ENCODE data around the gene ITPRIP. TPM values are rescaled to one million over a fixed set of nuclear protein-coding genes. Genes with fewer than 3 reads are reported as not detected.
A peak's percentile ranks its signal among the peaks of the same experiment; 100 is the strongest.

ITPRIP gene
- total and polyA plus RNA-seq, 2 of the 8 experiments (the other 6 are each of a cell fraction or from before 2014, with no cell fraction given) = 15.3 to 16.9 TPM

- Histone ChIP-seq H3K4me3 (ENCODE audit: extremely low read depth in 1 of 4, insufficient read depth in 2 of 4, low read depth in 3 of 4, low read length in 4 of 4) (no peak overlapping the region), H2BK5ac (ENCODE audit: low read depth, low read length) (no peak overlapping the region), H2AFZ (ENCODE audit: low read length) (no peak overlapping the region), H3K18ac (ENCODE audit: extremely low read depth, low read length) (no peak overlapping the region), H3K79me2 (ENCODE audit: control insufficient read depth in 1 of 2, insufficient read depth in 2 of 2, low read length in 2 of 2) (no peaks in the 10 kb centered on the region), H3K27ac (ENCODE audit: low read depth, low read length) (no peak overlapping the region), H3K56ac (replicated peaks; ENCODE audit: insufficient read length, low read depth, low read length) (no peak overlapping the region), H4K8ac (ENCODE audit: extremely low read depth, insufficient read depth, low read length) (no peak overlapping the region), H3K23ac (ENCODE audit: insufficient read length) (no peak overlapping the region), H3K4ac (replicated peaks; ENCODE audit: insufficient read length, low read depth, low read length) (no peak overlapping the region), H3K14ac (ENCODE audit: insufficient read length) (no peak overlapping the region), H2BK15ac (ENCODE audit: low read length) (no peak overlapping the region), H3K4me2 (ENCODE audit: insufficient read depth in 1 of 2, low read depth in 2 of 2, low read length in 2 of 2) (peak overlapping the region; percentile 19 to 59; a peak in 1 of 4 replicates), H3K9me3 (ENCODE audit: insufficient read depth in 2 of 2, low read depth in 1 of 2, low read length in 1 of 2) (no peaks in the 10 kb centered on the region), H3K23me2 (ENCODE audit: low read depth, low read length) (no peaks in the 10 kb centered on the region), H3K27me3 (replicated peaks in 1 of 4; ENCODE audit: control insufficient read depth in 3 of 4, extremely low read depth in 1 of 4, insufficient read depth in 3 of 4, low read length in 3 of 4) (peaks cover 0 to 7% (median 2%) of the 10 kb centered on the region in 4 experiments; a peak in 2 of 7 replicates), H4K20me1 (replicated peaks in 1 of 2; ENCODE audit: control insufficient read depth in 1 of 2, insufficient read depth in 2 of 2, low read length in 2 of 2) (no peaks in the 10 kb centered on the region), H2BK12ac (ENCODE audit: low read depth, low read length) (no peak overlapping the region), H2BK20ac (ENCODE audit: low read length) (no peak overlapping the region), H2AK5ac (ENCODE audit: low read depth, low read length) (no peak overlapping the region), H2BK120ac (replicated peaks; ENCODE audit: low read depth, low read length) (no peak overlapping the region), H4K5ac (ENCODE audit: insufficient read length, low read depth, low read length) (no peak overlapping the region), H4K91ac (replicated peaks; ENCODE audit: insufficient read length, low read length) (no peak overlapping the region), H3K36me3 (ENCODE audit: control insufficient read depth in 2 of 4, insufficient read depth in 4 of 4, low read length in 3 of 4) (peaks cover 0 to 2% (median 0%) of the 10 kb centered on the region in 4 experiments; a peak in 2 of 8 replicates), H3K4me1 (replicated peaks in 1 of 4; ENCODE audit: control insufficient read depth in 3 of 4, insufficient read depth in 4 of 4, low read length in 3 of 4) (peaks cover 0 to 1% (median 0%) of the 10 kb centered on the region in 4 experiments; a peak in 2 of 7 replicates), H3K79me1 (ENCODE audit: low read depth, low read length) (no peaks in the 10 kb centered on the region), H3K9ac (replicated peaks in 1 of 4; ENCODE audit: extremely low read depth in 1 of 4, low read depth in 3 of 4, low read length in 3 of 4) (no peak overlapping the region)
- FAIRE-seq = no peak
- CTCF ChIA-PET (ENCODE audit: partially characterized antibody) = interaction anchor here (0.9 to 8.7 kb wide), 19 partner anchors 8 to 563 kb away, joined by 3 to 146 read pairs (median 8); partner anchors contain the start of genes CFAP58 and ITPRIP
- DNase-seq (ENCODE audit: low read depth in 1 of 2, low spot score in 2 of 2) = no peak
- 94% methylated on average over 1 of the region's 1 CpG; no CpG with 5 or more reads in 1 of the 2 experiments for WGBS, 2 experiments (ENCODE audit: extremely low coverage in 1 of 2, insufficient coverage in 1 of 2, insufficient read length in 1 of 2, insufficient replicate concordance in 2 of 2, low coverage in 1 of 2, low lambda C conversion rate in 2 of 2, missing lambda C conversion rate in 1 of 2)
- POLR2A ChIA-PET (ENCODE audit: partially characterized antibody) = interaction anchor here (0.5 to 3.4 kb wide), 8 partner anchors 9 to 53 kb away, joined by 3 to 20 read pairs (median 4); partner anchors contain the start of gene GSTO1
These were observed 62.1 kb downstream of the ITPRIP start for GRCh38 chr10:104276192-104276591.

Data from H1 (cell line).